ENCODE results near the gene SARNP.
"Not testable (repeated sequence)": the region's sequence is repeated elsewhere in the genome, so short reads cannot be mapped to it uniquely, and the experiment has no call there.

SARNP gene

GRCh38 chr12:55839345-55840140, 22.0 kb upstream of the SARNP start:
- DNase-seq = no peak

GRCh38 chr12:55838361-55838760, 20.8 kb upstream of the SARNP start:
- DNase-seq = no peak

- not testable (repeated sequence) for DNase-seq
Observed at GRCh38 chr12:55834400-55834799, 16.9 kb upstream of the SARNP start.

DNA sequence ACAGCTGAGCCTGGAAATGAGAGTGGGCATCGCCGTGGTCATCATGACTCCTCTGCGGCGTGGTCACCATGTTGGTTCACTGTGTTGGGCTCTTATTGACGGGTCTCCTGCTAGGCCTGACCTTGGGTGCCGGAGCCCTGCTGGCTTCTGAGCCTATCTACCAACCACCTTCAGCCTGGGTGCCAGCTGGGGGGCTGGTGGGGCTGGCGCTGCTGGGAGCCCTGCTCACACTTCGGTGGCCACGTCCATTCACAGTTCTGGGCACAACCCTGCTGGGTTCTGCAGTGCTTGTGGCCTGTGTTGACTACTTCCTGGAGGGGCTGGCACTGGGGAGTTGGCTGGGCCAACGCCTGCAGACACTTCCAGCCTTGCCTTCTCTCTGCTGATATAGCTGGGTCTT, 15.5 kb upstream of the SARNP start:
- DNase-seq = no peak

- no peak for DNase-seq
Observed at GRCh38 chr12:55831447-55831815, 13.9 kb upstream of the SARNP start.

GRCh38 chr12:55830601-55831446, 13.3 kb upstream of the SARNP start:
- DNase-seq = peak; percentile 32

DNA sequence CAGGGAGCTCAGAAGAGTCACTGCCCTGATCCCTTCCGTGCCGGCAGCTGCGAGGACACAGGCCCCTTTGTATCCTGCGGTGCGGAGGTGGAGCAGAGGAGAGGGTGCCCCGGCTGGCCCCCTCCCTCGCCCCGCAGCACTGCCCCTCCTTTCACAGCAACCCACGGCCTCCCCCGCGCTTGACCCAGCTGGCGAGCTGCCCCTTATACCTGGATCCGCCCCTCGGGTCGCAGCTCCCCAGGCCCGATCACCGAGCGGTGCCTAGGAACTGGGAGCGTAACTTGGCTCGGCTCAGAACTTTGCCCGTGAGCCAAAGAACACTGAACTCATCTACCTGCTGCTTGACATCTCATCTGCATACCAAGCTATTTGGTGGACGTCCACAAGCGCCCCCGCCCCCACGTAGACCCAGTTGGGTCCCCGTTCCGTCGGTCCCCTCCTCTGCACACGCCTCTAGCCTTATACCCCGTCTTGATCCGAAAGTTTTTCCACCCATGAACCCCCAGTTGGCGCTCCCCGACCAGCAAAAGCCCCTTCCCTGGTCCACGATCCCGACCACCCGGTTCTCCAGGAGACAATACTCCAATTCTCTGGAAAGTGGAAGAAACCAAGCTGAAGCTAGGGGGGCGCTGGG, 12.6 kb upstream of the SARNP start:
- peak; percentile 20 for DNase-seq

- DNase-seq = no peak
Observed at GRCh38 chr12:55828357-55828756, 10.8 kb upstream of the SARNP start.

DNA sequence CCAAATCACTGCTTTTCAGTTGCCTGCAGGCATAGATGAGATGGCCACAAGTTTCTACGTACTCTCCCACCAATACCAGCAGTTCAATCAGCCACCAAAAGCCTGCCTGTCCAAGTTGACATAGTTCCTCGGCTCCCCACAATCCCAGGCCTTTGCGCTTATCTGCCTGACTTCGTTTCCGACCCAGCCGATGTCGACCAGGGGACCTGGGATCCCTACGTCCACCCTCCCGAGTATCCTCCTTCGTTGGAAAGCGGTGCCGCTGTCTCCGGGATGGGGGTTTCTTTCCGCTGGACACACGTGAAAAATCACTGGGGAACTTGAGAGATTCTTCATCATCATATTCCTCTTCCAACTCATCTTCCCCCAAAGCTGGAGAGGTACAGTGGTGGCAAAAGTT, 10.3 kb upstream of the SARNP start:
- no peak for DNase-seq

DNA sequence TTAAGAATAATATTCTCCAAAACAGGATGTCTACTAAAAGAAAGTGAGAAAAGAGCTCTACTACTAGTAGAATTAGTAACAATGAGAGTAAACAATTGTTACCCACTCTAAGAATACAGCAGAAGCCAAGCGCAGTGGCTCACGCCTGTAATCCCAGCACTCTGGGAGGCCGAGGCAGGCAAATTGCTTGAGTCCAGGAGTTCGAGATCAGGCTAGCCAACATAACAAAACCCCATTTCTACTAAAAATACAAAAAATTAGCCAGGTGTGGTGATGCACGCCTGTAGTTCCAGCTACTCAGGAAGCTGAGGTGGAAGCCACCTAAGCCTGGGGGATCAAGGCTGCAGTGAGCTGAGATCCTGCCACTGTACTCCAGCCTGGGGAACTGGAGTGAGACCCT, 7.2 kb upstream of the SARNP start:
- no peak for DNase-seq

GRCh38 chr12:55823419-55823818, 5.9 kb upstream of the SARNP start:
- no peak for DNase-seq

- no peak for DNase-seq
Observed at GRCh38 chr12:55822228-55822627, 4.7 kb upstream of the SARNP start.

- no peak for DNase-seq
Observed at GRCh38 chr12:55820679-55821078, 3.2 kb upstream of the SARNP start.

- no peak for DNase-seq
Observed at GRCh38 chr12:55818886-55819285, 1.4 kb upstream of the SARNP start.

GRCh38 chr12:55818140-55818728, 710 bp upstream of the SARNP start:
- DNase-seq = no peak

DNA sequence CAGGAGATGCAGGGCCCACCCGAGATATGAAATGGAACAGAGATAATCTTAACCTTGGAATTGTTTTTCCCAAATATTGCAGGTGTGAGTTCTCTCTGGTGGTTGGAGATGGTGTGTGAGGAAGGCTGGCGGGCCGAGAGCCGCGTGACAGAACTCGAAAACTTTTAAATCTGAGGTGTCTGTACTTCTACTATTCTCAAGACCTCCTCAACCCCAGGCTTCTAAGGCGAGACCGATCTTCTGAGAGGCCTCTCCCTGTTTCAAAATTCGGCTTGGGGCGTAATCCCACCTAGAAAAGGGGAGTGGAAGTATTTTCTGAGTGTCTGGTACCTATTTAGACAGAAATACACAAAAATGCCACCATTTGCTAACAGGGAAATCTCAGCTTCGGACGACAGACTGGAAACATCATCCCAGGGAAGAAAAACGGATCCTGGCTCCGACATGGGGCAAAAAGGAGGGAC, 611 bp downstream of the SARNP start:
- DNase-seq = no peak

- no peak for DNase-seq
Observed at GRCh38 chr12:55815473-55815872, 2.1 kb downstream of the SARNP start.

DNA sequence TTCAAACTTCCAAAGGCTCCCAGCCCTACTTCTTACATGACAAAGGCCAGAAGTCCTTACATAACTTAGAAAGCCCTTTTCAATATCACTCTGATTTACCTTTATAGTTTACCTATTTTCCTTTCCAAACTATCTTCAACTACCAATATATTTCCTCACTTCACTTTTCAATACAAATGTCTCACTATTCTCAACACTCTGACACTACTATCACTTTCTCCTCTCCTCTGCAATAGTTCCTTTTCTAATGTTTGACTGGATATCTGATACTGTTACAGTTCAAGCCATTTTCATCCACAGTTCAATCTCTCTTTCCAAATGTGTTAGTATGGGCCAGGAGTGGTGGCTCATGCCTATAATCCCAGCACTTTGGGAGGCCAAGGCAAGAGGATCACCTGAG, 3.3 kb downstream of the SARNP start:
- DNase-seq = no peak

- no peak for DNase-seq
Observed at GRCh38 chr12:55812088-55812487, 5.4 kb downstream of the SARNP start.

DNA sequence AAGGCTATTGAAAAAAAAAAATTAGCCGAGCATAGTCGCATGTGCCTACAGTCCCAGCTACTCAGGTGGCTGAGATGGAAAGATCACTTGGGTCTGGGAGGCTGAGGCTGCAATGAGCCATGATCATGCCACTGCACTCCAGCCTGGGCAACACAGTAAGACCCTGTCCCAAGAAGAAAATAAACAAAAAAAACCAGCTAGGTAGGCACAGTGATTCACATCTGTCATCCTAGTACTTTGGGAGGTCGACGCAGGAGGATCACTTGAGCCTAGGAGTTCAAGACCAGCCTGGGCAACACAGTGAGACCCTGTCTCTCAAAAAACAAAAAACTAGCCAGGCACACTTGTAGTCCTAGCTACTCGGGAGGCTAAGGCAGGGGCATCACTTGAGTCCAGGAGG, 8.2 kb downstream of the SARNP start:
- no peak for DNase-seq

DNA sequence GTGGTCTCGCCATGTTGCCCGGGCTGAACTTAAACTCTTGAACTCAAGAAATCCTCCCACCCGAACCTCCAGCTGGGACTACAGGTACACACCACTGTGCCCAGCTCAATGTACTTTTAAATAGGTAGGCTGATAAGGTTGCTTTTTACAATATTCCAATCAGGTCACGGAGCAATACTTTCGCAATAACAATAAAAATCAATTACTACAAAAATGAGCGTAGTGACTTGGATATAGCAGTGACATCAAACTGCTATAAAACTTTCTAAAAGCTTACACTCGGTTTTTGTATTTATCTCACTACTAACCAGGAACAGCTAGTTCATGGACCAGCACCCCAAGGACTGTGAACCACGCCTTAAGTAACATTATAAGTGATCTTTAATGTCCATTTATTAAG, 10.5 kb downstream of the SARNP start:
- DNase-seq = no peak

DNA sequence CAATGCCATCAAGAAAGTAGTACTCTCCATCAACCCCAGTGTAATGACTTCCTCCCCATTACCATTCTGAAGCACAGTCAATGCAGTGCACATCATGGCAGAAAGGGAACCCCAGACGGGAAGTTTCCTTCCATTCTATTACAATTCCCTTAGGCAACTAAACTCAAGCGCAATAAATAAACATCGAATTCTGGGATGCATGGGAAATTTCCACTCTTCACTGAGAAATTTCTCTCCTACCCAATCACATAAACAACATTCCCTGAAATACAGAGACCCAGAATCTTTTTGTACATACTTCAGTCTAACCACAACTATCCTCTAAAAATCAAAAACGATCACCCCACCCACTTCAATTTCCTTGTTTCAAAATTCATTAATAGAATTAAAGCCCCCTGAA, 20.0 kb downstream of the SARNP start:
- DNase-seq = no peak

DNA sequence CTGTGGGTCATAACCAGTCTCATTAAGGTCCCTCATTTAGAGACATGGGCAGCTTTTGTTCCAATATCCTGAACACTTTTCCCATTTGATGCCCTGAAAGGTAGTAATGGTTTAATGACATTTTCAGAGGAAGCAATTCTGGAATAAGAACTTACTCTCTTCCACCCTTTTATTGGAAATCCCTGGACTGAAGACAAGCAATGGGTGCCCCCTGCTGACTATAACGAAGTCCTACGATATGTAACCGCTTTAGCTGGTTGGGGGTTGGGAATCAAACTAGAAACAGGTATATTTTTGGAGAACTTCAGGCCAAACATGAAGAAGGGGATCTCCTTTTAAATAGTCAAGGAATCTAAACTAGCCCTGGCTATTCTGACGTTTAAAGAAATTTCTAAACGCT, 20.5 kb downstream of the SARNP start:
- no peak for DNase-seq

All from effector CD8-positive, alpha-beta T cell (primary cell).